ENCODE measurements around the gene HDHD5. TPM values are rescaled to one million over a fixed set of nuclear protein-coding genes. Genes with fewer than 3 reads are reported as not detected.

Gene HDHD5
- polyA plus RNA-seq, 3 donors from 2014 or later, result 47.0 to 67.7 (median 47.3) TPM

DNA sequence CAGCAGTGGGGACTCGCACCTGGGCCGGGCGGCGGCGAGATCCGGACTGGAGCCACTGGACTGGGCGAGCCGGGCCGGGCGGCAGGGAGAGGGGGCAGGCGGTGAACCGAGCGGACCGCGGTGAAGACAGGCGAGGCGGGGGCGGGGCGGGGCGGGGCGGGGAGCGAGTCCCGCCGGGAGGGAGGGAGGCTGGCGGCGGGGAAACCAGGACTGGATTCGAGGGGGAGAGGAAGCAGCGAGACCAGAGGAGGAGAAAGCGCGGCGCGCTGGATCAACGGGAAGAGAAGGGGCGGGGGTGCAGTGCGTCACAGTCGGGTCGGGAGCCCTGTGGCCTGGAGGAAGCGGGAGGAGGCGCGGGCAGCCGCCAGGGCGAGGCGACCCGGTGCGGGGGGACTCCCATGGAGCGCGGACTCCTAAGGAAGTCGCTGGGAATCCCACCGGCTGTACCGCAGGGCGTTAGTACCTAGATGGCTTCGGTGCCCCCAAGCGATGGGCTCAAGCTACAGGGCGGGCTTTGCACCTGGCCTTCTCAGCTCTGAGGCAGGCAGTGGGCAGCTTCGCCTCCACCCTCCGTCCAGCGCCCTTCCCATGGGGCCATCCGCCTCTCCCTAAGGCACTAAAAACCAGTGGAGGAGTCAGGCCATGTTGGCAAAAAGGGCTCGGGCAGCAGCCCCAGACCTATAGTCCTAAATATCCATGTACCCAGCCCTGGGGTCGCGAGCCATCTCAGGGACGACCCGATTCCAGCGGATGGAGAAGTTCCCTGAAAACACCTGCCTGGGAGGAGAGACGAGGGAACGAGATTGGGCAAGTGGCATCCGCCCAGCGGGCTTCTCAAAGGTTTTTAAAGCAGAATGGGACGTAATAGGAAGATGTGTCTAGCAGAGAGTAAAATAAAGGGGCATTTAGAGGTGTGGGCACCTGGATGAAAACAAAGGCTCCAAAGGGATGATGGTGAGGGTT, 37.6 kb downstream of the HDHD5 start, which contains the start of gene TMEM121B:
Gene TMEM121B (minus strand): TSS at position 128 of the 963 bp plus-strand sequence. CDS start 233 bp downstream, outside the sequence.
- Mint-ChIP-seq H3K36me3 (no peaks in the 10 kb centered on the region), H3K4me3 (peak within 1 kb of the TSS; percentile 38 to 73 (median 52)), H3K27ac (no peak within 1 kb of the TSS), H3K4me1 (peaks cover 26 to 36% of the 10 kb centered on the region in 2 donors), H3K27me3 (ENCODE audit: low read depth in 3 of 3) (peaks cover 7 to 19% (median 16%) of the 10 kb centered on the region in 3 donors), H3K9me3 (peaks cover 0 to 1% (median 0%) of the 10 kb centered on the region in 6 donors)
- DNase-seq, result no peak

DNA sequence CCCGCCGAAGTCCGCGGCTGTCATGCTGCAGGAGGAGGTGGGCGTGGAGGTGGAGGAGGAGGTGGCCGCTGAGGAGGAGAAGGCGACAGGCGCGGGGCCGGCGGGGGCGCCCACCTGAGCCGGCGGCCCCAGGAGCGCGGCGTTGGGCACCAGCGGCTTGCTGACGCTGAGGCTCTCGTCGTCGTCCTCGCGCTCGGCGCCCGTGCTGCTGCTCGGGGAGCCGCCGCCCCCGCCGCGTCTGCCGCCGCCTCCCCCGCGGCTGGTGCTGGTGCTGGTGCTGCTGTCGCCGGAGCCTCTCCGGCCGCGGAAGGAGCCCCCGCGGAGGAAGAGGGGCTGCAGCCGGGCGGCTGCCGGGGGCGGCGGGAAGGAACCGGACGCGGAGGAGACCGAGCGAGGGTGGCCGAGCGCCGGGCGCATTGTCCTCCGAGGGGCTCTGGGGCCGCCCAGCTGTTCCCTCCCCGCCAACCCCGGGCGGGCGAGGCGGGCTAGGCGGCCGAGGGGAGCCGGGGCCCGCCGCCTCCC, 38.3 kb downstream of the HDHD5 start:
- H3K4me3 Mint-ChIP-seq, result no peak overlapping the region
- no peaks in the 10 kb centered on the region for H3K36me3 Mint-ChIP-seq
- H3K27me3 Mint-ChIP-seq (ENCODE audit: low read depth in 3 of 3), result peaks cover 7 to 19% (median 16%) of the 10 kb centered on the region in 3 donors
- peaks cover 0 to 1% (median 0%) of the 10 kb centered on the region in 6 donors for H3K9me3 Mint-ChIP-seq
- no peak for DNase-seq
- H3K4me1 Mint-ChIP-seq, result peaks cover 33 to 43% of the 10 kb centered on the region in 2 donors
- no peak overlapping the region for H3K27ac Mint-ChIP-seq

DNA sequence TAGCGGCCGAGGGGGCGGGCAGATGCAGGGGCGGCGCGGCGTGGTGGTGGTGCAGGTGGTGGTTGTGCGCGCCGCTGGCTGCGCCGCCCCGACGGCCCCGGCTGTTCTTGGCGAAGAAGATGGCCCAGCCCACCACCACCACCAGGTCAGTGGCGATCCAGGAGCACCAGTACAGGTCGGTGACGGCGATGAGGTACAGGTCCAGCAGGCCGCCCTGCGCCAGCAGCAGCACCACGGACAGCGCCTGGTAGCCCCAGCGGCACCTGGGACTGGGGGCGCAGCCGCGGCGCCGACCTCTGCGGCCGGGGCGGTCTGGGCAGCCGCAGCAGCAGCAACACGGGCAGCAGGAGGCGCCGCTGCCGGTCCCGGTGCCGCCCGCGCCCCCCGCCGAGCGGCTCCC, 38.8 kb downstream of the HDHD5 start:
- H3K9me3 Mint-ChIP-seq, result peaks cover 0 to 1% (median 0%) of the 10 kb centered on the region in 6 donors
- H3K4me3 Mint-ChIP-seq, result peak overlapping the region in 1 of 5 donors; percentile 52
- peaks cover 7 to 19% (median 16%) of the 10 kb centered on the region in 3 donors for H3K27me3 Mint-ChIP-seq (ENCODE audit: low read depth in 3 of 3)
- no peaks in the 10 kb centered on the region for H3K36me3 Mint-ChIP-seq
- H3K4me1 Mint-ChIP-seq, result peaks cover 38 to 48% of the 10 kb centered on the region in 2 donors
- DNase-seq, result peak; percentile 49 to 68 (median 67)
- no peak overlapping the region for H3K27ac Mint-ChIP-seq

DNA sequence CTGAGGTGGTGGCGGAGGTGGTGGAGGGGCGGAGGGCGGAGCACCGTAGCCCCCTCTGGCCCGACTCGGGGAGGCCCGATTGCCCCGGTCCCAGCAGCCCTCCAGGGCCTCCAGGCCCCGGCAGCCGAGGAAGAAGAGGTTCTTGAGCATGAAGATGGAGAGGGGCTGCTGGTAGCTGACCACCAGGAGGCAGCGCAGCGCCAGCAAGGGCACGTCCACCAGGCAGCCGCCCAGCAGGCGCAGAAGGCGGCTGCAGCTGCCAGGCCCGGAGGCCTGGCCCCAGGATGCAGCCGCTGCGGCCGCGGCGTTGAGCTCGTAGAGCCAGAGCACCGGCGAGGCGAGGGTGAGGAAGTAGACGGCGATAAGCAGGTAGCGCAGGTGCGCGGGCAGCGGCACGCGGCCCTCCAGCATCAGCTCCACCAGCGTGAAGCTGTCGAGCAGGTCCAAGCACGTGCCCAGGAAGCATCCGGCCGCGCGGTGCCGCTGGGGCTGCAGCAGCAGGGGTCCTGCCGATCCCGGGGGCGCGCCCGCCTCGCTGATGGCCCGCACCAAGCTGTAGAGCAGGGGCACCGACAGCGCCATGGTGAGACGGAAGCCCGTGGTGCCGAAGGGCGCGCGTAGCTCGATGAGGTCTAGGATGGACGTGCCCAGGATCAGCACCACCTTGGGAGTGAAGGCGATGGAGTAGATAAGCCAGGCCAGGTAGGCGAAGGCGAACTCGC, 39.4 kb downstream of the HDHD5 start:
- peaks cover 0 to 1% (median 0%) of the 10 kb centered on the region in 6 donors for H3K9me3 Mint-ChIP-seq
- H3K4me1 Mint-ChIP-seq, result peaks cover 45 to 55% of the 10 kb centered on the region in 2 donors
- no peaks in the 10 kb centered on the region for H3K36me3 Mint-ChIP-seq
- H3K27me3 Mint-ChIP-seq (ENCODE audit: low read depth in 3 of 3), result peaks cover 7 to 19% (median 16%) of the 10 kb centered on the region in 3 donors
- DNase-seq, result no peak
- no peak overlapping the region for H3K27ac Mint-ChIP-seq
- H3K4me3 Mint-ChIP-seq, result peak overlapping the region in 3 of 5 donors; percentile 42 to 81 (median 59)

- peaks cover 7 to 19% (median 16%) of the 10 kb centered on the region in 3 donors for H3K27me3 Mint-ChIP-seq (ENCODE audit: low read depth in 3 of 3)
- peak overlapping the region in 3 of 6 donors; percentile 31 to 77 (median 73) for H3K27ac Mint-ChIP-seq
- peaks cover 45 to 58% of the 10 kb centered on the region in 2 donors for H3K4me1 Mint-ChIP-seq
Measured at GRCh38 chr22:17118342-17118741, 40.7 kb downstream of the HDHD5 start.

DNA sequence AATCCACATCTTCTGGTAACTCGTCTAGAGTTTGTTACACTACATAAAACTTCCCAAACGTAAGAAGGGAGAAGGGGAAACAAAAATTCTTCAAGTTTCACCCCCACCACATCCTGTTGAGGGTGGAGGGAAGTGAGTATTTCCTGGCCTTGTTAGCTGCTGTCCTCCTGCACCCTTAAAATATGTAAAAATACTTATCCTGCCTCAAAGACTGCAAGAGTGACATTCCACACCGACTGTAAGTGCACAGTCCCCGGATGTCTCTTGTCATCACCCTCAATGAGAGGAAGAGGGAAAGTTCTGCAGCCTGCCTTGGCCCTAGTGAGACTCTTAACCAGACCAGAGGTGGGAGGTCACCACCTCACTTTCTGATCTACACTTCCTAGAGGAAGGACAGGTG, 41.2 kb downstream of the HDHD5 start:
- H3K36me3 Mint-ChIP-seq, result no peaks in the 10 kb centered on the region
- peak in 1 of 3 donors; percentile 5 for DNase-seq
- peaks cover 0 to 1% (median 0%) of the 10 kb centered on the region in 6 donors for H3K9me3 Mint-ChIP-seq
- H3K27ac Mint-ChIP-seq, result peak overlapping the region in 4 of 6 donors; percentile 27 to 77 (median 52)
- H3K27me3 Mint-ChIP-seq (ENCODE audit: low read depth in 3 of 3), result peaks cover 7 to 19% (median 16%) of the 10 kb centered on the region in 3 donors
- H3K4me1 Mint-ChIP-seq, result peaks cover 45 to 58% of the 10 kb centered on the region in 2 donors
- peak overlapping the region; percentile 66 to 82 (median 78) for H3K4me3 Mint-ChIP-seq

More at GRCh38 chr22:17118342-17118741, 40.7 kb downstream of the HDHD5 start:
- Mint-ChIP-seq H3K9me3 (peaks cover 0 to 1% (median 0%) of the 10 kb centered on the region in 6 donors), H3K4me3 (peak overlapping the region; percentile 66 to 82 (median 78)), H3K36me3 (no peaks in the 10 kb centered on the region)
- DNase-seq, result no peak

- H3K9me3 Mint-ChIP-seq, result peaks cover 0 to 1% (median 0%) of the 10 kb centered on the region in 6 donors
- peaks cover 45 to 58% of the 10 kb centered on the region in 2 donors for H3K4me1 Mint-ChIP-seq
- no peak for DNase-seq
- peaks cover 7 to 17% (median 16%) of the 10 kb centered on the region in 3 donors for H3K27me3 Mint-ChIP-seq (ENCODE audit: low read depth in 3 of 3)
- H3K27ac Mint-ChIP-seq, result peak overlapping the region in 3 of 6 donors; percentile 31 to 73 (median 52)
- H3K36me3 Mint-ChIP-seq, result no peaks in the 10 kb centered on the region
- peak overlapping the region; percentile 66 to 82 (median 78) for H3K4me3 Mint-ChIP-seq
Measured at GRCh38 chr22:17117400-17117799, 41.7 kb downstream of the HDHD5 start.

- Mint-ChIP-seq H3K36me3 (no peaks in the 10 kb centered on the region), H3K4me3 (peak overlapping the region; percentile 51 to 78 (median 69)), H3K27ac (peak overlapping the region; percentile 5 to 65 (median 30)), H3K27me3 (ENCODE audit: low read depth in 3 of 3) (peaks cover 3 to 12% (median 11%) of the 10 kb centered on the region in 3 donors), H3K4me1 (peaks cover 45 to 55% of the 10 kb centered on the region in 2 donors), H3K9me3 (peaks cover 0 to 1% (median 0%) of the 10 kb centered on the region in 6 donors)
- DNase-seq, result no peak
Measured at GRCh38 chr22:17116572-17117330, 42.3 kb downstream of the HDHD5 start.

GRCh38 chr22:17115945-17116565, 43.0 kb downstream of the HDHD5 start:
- peaks cover 45 to 50% of the 10 kb centered on the region in 2 donors for H3K4me1 Mint-ChIP-seq

GRCh38 chr22:17115236-17115635, 43.8 kb downstream of the HDHD5 start:
- peak overlapping the region in 1 of 5 donors; percentile 58 for H3K4me3 Mint-ChIP-seq
- peaks cover 45 to 50% of the 10 kb centered on the region in 2 donors for H3K4me1 Mint-ChIP-seq
- no peak for DNase-seq
- H3K9me3 Mint-ChIP-seq, result peaks cover 0 to 1% (median 0%) of the 10 kb centered on the region in 6 donors
- peak overlapping the region in 2 of 6 donors; percentile 54 to 65 for H3K27ac Mint-ChIP-seq
- H3K36me3 Mint-ChIP-seq, result peaks cover 0 to 9% (median 0%) of the 10 kb centered on the region in 3 donors
- peaks cover 3 to 10% (median 7%) of the 10 kb centered on the region in 3 donors for H3K27me3 Mint-ChIP-seq (ENCODE audit: low read depth in 3 of 3)

More at GRCh38 chr22:17115945-17116565, 43.0 kb downstream of the HDHD5 start:
- peak overlapping the region; percentile 51 to 78 (median 69) for H3K4me3 Mint-ChIP-seq
- H3K36me3 Mint-ChIP-seq, result peaks cover 0 to 7% (median 0%) of the 10 kb centered on the region in 3 donors
- DNase-seq, result no peak
- peaks cover 0 to 1% (median 0%) of the 10 kb centered on the region in 6 donors for H3K9me3 Mint-ChIP-seq
- peak overlapping the region; percentile 18 to 65 (median 37) for H3K27ac Mint-ChIP-seq
- H3K27me3 Mint-ChIP-seq (ENCODE audit: low read depth in 3 of 3), result peaks cover 3 to 10% (median 7%) of the 10 kb centered on the region in 3 donors

DNA sequence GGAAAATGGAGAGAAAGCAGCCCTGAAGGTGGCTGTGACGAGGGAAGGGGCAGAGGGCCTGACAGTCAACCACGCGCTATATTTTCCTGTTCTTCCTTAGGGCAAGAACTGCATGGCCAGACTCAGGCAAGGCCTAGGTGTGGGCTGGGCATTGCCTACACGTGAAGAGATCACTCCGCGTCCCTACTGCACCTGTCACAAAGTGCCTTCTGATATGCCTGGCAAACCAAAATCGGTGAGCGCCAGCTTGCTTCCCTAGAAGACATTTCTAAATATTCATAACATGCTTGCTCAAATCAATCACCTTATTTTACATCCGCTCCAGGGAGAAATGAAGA, 44.2 kb downstream of the HDHD5 start:
- Mint-ChIP-seq H3K9me3 (peaks cover 0 to 1% (median 0%) of the 10 kb centered on the region in 6 donors), H3K4me1 (peaks cover 45 to 50% of the 10 kb centered on the region in 2 donors), H3K27me3 (ENCODE audit: low read depth in 3 of 3) (peaks cover 3 to 9% (median 7%) of the 10 kb centered on the region in 3 donors), H3K27ac (peak overlapping the region in 1 of 6 donors; percentile 40), H3K4me3 (no peak overlapping the region), H3K36me3 (peaks cover 0 to 10% (median under 1%) of the 10 kb centered on the region in 3 donors)
- no peak for DNase-seq
